ENCODE measurements around the gene MIOX. TPM values are rescaled to one million over a fixed set of nuclear protein-coding genes. Genes with fewer than 3 reads are reported as not detected.

Gene MIOX
- total and polyA plus RNA-seq, 2 of the 13 experiments (the other 11 are each of a cell fraction or from before 2014, with no cell fraction given) = 1.5 to 2.9 TPM

DNA sequence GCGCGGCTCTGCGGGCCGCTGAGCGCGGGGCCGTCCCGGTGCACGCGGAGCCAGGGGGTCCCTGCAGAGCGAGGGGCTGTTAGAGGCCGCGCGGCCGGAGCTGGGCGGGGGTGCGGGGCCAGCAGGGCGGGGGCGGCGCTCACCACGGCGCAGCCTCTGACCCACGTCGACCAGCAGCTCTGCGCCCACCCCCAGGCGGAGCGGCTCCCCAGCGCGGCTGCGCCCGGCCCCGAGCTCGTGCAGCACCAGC, 39.1 kb downstream of the MIOX start (continued):
- no peak for TF ChIP-seq ZNF276 (CRISPR knock-in tag; IDR thresholded peaks at IDR 0.05; ENCODE audit: low read depth)
- TF ChIP-seq ZNF260 (CRISPR knock-in tag; IDR thresholded peaks at IDR 0.05; ENCODE audit: borderline replicate concordance, low read depth) = no peak
- TF ChIP-seq NR2F2 (IDR thresholded peaks at IDR 0.05; ENCODE audit: borderline replicate concordance, low read depth) = no peak
- TF ChIP-seq, protein P1, sequence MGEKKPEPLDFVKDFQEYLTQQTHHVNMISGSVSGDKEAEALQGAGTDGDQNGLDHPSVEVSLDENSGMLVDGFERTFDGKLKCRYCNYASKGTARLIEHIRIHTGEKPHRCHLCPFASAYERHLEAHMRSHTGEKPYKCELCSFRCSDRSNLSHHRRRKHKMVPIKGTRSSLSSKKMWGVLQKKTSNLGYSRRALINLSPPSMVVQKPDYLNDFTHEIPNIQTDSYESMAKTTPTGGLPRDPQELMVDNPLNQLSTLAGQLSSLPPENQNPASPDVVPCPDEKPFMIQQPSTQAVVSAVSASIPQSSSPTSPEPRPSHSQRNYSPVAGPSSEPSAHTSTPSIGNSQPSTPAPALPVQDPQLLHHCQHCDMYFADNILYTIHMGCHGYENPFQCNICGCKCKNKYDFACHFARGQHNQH (CRISPR knock-in tag; IDR thresholded peaks at IDR 0.05) = no peak
- TF ChIP-seq NFKB2 (CRISPR knock-in tag; IDR thresholded peaks at IDR 0.05; ENCODE audit: borderline replicate concordance) = no peak
- no peak for TF ChIP-seq HNRNPK (IDR thresholded peaks at IDR 0.05; ENCODE audit: low read depth, low read length, poor library complexity, severe bottlenecking)
- no peak; the same call in 1 of the 2 replicates for TF ChIP-seq KAT7 (CRISPR knock-in tag; IDR thresholded peaks at IDR 0.05; ENCODE audit: borderline replicate concordance)
- TF ChIP-seq, protein P2, sequence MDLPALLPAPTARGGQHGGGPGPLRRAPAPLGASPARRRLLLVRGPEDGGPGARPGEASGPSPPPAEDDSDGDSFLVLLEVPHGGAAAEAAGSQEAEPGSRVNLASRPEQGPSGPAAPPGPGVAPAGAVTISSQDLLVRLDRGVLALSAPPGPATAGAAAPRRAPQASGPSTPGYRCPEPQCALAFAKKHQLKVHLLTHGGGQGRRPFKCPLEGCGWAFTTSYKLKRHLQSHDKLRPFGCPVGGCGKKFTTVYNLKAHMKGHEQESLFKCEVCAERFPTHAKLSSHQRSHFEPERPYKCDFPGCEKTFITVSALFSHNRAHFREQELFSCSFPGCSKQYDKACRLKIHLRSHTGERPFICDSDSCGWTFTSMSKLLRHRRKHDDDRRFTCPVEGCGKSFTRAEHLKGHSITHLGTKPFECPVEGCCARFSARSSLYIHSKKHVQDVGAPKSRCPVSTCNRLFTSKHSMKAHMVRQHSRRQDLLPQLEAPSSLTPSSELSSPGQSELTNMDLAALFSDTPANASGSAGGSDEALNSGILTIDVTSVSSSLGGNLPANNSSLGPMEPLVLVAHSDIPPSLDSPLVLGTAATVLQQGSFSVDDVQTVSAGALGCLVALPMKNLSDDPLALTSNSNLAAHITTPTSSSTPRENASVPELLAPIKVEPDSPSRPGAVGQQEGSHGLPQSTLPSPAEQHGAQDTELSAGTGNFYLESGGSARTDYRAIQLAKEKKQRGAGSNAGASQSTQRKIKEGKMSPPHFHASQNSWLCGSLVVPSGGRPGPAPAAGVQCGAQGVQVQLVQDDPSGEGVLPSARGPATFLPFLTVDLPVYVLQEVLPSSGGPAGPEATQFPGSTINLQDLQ (CRISPR knock-in tag; IDR thresholded peaks at IDR 0.05) = no peak
- TF ChIP-seq ZNF749 (CRISPR knock-in tag; IDR thresholded peaks at IDR 0.05; ENCODE audit: borderline replicate concordance) = 0 out of 2 replicates have a peak, but pooled peaks have one; percentile 11
- TF ChIP-seq, protein P3, sequence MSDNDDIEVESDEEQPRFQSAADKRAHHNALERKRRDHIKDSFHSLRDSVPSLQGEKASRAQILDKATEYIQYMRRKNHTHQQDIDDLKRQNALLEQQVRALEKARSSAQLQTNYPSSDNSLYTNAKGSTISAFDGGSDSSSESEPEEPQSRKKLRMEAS (IDR thresholded peaks at IDR 0.05) = peak; percentile 74; the same call in 1 of the 2 replicates
- no peak for TF ChIP-seq ZNF24 (IDR thresholded peaks at IDR 0.05)
- TF ChIP-seq, protein P4, sequence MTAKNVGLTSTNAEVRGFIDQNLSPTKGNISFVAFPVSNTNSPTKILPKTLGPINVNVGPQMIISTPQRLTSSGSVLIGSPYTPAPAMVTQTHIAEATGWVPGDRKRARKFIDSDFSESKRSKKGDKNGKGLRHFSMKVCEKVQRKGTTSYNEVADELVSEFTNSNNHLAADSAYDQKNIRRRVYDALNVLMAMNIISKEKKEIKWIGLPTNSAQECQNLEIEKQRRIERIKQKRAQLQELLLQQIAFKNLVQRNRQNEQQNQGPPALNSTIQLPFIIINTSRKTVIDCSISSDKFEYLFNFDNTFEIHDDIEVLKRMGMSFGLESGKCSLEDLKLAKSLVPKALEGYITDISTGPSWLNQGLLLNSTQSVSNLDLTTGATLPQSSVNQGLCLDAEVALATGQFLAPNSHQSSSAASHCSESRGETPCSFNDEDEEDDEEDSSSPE (CRISPR knock-in tag; IDR thresholded peaks at IDR 0.05) = no peak
- TF ChIP-seq ZNF629 (CRISPR knock-in tag; conservative IDR thresholded peaks at IDR 0.05) = no peak
- TF ChIP-seq ZNF878 (CRISPR knock-in tag; IDR thresholded peaks at IDR 0.05) = no peak
- TF ChIP-seq KMT2A (CRISPR knock-in tag; IDR thresholded peaks at IDR 0.05) = no peak
- TF ChIP-seq ZMYM4 (CRISPR knock-in tag; IDR thresholded peaks at IDR 0.05) = 0 out of 2 replicates have a peak, but pooled peaks have one; percentile 3
- no peak for TF ChIP-seq MBD4 (IDR thresholded peaks at IDR 0.05; ENCODE audit: borderline replicate concordance, low read length)
- no peak for TF ChIP-seq ZNF329 (CRISPR knock-in tag; IDR thresholded peaks at IDR 0.05; ENCODE audit: low read depth)
- no peak for TF ChIP-seq GZF1 (CRISPR knock-in tag; IDR thresholded peaks at IDR 0.05)
- TF ChIP-seq, protein P5, sequence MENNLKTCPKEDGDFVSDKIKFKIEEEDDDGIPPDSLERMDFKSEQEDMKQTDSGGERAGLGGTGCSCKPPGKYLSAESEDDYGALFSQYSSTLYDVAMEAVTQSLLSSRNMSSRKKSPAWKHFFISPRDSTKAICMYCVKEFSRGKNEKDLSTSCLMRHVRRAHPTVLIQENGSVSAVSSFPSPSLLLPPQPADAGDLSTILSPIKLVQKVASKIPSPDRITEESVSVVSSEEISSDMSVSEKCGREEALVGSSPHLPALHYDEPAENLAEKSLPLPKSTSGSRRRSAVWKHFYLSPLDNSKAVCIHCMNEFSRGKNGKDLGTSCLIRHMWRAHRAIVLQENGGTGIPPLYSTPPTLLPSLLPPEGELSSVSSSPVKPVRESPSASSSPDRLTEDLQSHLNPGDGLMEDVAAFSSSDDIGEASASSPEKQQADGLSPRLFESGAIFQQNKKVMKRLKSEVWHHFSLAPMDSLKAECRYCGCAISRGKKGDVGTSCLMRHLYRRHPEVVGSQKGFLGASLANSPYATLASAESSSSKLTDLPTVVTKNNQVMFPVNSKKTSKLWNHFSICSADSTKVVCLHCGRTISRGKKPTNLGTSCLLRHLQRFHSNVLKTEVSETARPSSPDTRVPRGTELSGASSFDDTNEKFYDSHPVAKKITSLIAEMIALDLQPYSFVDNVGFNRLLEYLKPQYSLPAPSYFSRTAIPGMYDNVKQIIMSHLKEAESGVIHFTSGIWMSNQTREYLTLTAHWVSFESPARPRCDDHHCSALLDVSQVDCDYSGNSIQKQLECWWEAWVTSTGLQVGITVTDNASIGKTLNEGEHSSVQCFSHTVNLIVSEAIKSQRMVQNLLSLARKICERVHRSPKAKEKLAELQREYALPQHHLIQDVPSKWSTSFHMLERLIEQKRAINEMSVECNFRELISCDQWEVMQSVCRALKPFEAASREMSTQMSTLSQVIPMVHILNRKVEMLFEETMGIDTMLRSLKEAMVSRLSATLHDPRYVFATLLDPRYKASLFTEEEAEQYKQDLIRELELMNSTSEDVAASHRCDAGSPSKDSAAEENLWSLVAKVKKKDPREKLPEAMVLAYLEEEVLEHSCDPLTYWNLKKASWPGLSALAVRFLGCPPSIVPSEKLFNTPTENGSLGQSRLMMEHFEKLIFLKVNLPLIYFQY (CRISPR knock-in tag; IDR thresholded peaks at IDR 0.05; ENCODE audit: borderline replicate concordance) = no peak
- no peak for TF ChIP-seq NBN (conservative IDR thresholded peaks at IDR 0.05)
